Testis (tissue), 3 donors: ENCODE data around the gene ZFR2. TPM values are rescaled to one million over a fixed set of nuclear protein-coding genes. Genes with fewer than 3 reads are reported as not detected.

ENCODE experiments used
- DNase-seq: peaks from one replicate; pipeline ENCODE4 v3.0.0-alpha.2; 2019
- H3K27ac ChIP-seq, 2 donors: fragments of 200-600 bp; sonication (generic); one replicate each; pipeline ENCODE4 v1.5.1; 2019
- H3K27me3 ChIP-seq: fragments of 200-600 bp; sonication (generic); one replicate; pipeline ENCODE4 v1.5.1; 2019
- H3K36me3 ChIP-seq: fragments of 200-600 bp; sonication (generic); one replicate; pipeline ENCODE4 v1.5.1; 2017; ENCODE audit warnings: low read depth; ENCODE audit errors: missing control alignments
- H3K4me1 ChIP-seq: fragments of 200-600 bp; sonication (generic); one replicate; pipeline ENCODE4 v1.5.1; 2019
- H3K4me3 ChIP-seq, 2 donors: fragments of 200-600 bp; sonication (generic); one replicate each; pipeline ENCODE4 v1.5.1; 2017 to 2019
- H3K9me3 ChIP-seq: fragments of 200-600 bp; sonication (generic); one replicate; pipeline ENCODE4 v1.5.1; 2017
- CTCF ChIP-seq, 3 experiments: fragments of 450-650 bp in 2 of 3; fragments of 200-600 bp in 1 of 3; sonication (generic) in 1 of 3; IDR thresholded peaks; one replicate each; pipeline ENCODE4 v1.5.1; 2016 to 2019; ENCODE audit warnings: antibody characterized with exemption in 3 of 3, mild to moderate bottlenecking in 2 of 3, moderate library complexity in 1 of 3
- POLR2A ChIP-seq: fragments of 450-650 bp; IDR thresholded peaks from one replicate; pipeline ENCODE4 v1.6.1; 2017; ENCODE audit warnings: antibody characterized with exemption, mild to moderate bottlenecking, moderate library complexity
- WGBS, 2 donors: methylation state at CpG; one replicate each; pipeline ENCODE4 v1.1.5; 2018; 5-methylcytosine and 5-hydroxymethylcytosine counted together
- intact Hi-C: fragments of 100-400 bp; cut with DNase I; formaldehyde crosslinking; loops from one replicate; pipeline ENCODE4 v1.15.1; 2023; ENCODE audit warnings: low total_unique reads
- polyA plus RNA-seq: library from polyadenylated mRNA; stranded (reverse); fragments of 350-450 nt; fragmentation: Illumina TruSeq; extraction: RNeasy Lipid Tissue Mini Kit (QIAGEN cat#74804); gene quantifications from one replicate; pipeline ENCODE4 v1.2.3, GENCODE V29; 2014; ENCODE audit warnings: low read depth, low replicate concordance; ENCODE audit not compliant: insufficient read depth
- total RNA-seq, 2 donors: library from RNA; depleted of rRNA; stranded (reverse); fragments of >200 nt; gene quantifications; one replicate each; pipeline ENCODE4 v1.2.3, GENCODE V29; 2016

Gene ZFR2
- total and polyA plus RNA-seq, 3 donors from 2014 or later, result 23.4 to 35.0 (median 34.1) TPM

GRCh38 chr19:3776479-3777040 lies 92.3 kb downstream of the ZFR2 start:
- 81 to 92% methylated on average over 1 of the region's 1 CpG for WGBS, 2 donors
- Histone ChIP-seq H3K36me3 (no peaks in the 10 kb centered on the region), H3K4me3 (no peak overlapping the region), H3K4me1 (no peaks in the 10 kb centered on the region), H3K27me3 (no peaks in the 10 kb centered on the region), H3K9me3 (no peaks in the 10 kb centered on the region), H3K27ac (no peak overlapping the region)
- DNase-seq, result no peak
- TF ChIP-seq CTCF (IDR thresholded peaks at IDR 0.05) (no peak), POLR2A (no peak)
- intact Hi-C loops, result no loop called here

- Histone ChIP-seq H3K36me3 (no peaks in the 10 kb centered on the region), H3K27ac (no peak overlapping the region), H3K4me3 (no peak overlapping the region), H3K9me3 (no peaks in the 10 kb centered on the region), H3K27me3 (no peaks in the 10 kb centered on the region), H3K4me1 (no peaks in the 10 kb centered on the region)
- intact Hi-C loops, result no loop called here
- no peak for DNase-seq
- TF ChIP-seq CTCF (IDR thresholded peaks at IDR 0.05), result no peak
- TF ChIP-seq POLR2A, result no peak
- 92 to 96% methylated on average over 2 to 5 of the region's 5 CpGs for WGBS, 2 donors
Observed at GRCh38 chr19:3775831-3776230, 93.0 kb downstream of the ZFR2 start.

GRCh38 chr19:3775374-3775711 lies 93.5 kb downstream of the ZFR2 start:
- Histone ChIP-seq H3K4me3 (no peak overlapping the region), H3K36me3 (no peaks in the 10 kb centered on the region), H3K4me1 (peaks cover under 1% of the 10 kb centered on the region), H3K27ac (no peak overlapping the region), H3K27me3 (no peaks in the 10 kb centered on the region), H3K9me3 (no peaks in the 10 kb centered on the region)
- 60 to 89% methylated on average over 2 of the region's 2 CpGs for WGBS, 2 donors
- no peak for DNase-seq
- intact Hi-C loops, result no loop called here
- no peak for TF ChIP-seq POLR2A
- no peak for TF ChIP-seq CTCF (IDR thresholded peaks at IDR 0.05)

GRCh38 chr19:3774621-3775373 lies 94.0 kb downstream of the ZFR2 start:
- Histone ChIP-seq H3K27ac (no peak overlapping the region), H3K4me3 (no peak overlapping the region), H3K27me3 (no peaks in the 10 kb centered on the region), H3K36me3 (no peaks in the 10 kb centered on the region), H3K9me3 (no peaks in the 10 kb centered on the region), H3K4me1 (peaks cover 4% of the 10 kb centered on the region)
- no peak for DNase-seq
- intact Hi-C loops, result no loop called here
- TF ChIP-seq POLR2A, result no peak
- no peak for TF ChIP-seq CTCF (IDR thresholded peaks at IDR 0.05)
- 52 to 63% methylated on average over 11 to 22 of the region's 25 CpGs for WGBS, 2 donors
